ENCODE results near the gene ASB18.

Gene ASB18

DNA sequence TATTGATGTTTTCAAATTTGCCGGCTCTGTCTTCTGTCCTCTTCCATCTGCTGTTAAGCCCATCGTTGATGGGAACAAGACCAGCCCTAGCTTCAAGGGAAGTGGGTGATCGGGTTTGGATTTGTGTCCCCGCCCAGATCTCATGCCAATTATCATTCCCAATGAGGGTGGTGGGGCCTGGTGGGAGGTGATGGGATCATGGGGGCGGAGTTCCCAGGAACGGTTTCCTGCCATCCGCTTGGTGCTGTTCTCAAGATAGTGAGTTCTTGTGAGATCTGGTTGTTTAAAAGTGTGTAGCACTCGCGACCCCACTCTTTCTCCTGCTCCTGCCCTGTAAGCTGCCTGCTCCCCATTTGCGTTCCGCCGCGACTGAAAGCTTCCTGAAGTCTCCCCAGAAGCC, 9.5 kb downstream of the ASB18 start:
- Histone ChIP-seq H3K4me1 (no peaks in the 10 kb centered on the region), H3K9me3 (no peaks in the 10 kb centered on the region), H3K4me3 (no peak overlapping the region), H3K36me3 (no peaks in the 10 kb centered on the region), H3K27ac (no peak overlapping the region), H3K27me3 (peaks cover 0 to 13% of the 10 kb centered on the region in 2 donors)
- TF ChIP-seq, protein P1, sequence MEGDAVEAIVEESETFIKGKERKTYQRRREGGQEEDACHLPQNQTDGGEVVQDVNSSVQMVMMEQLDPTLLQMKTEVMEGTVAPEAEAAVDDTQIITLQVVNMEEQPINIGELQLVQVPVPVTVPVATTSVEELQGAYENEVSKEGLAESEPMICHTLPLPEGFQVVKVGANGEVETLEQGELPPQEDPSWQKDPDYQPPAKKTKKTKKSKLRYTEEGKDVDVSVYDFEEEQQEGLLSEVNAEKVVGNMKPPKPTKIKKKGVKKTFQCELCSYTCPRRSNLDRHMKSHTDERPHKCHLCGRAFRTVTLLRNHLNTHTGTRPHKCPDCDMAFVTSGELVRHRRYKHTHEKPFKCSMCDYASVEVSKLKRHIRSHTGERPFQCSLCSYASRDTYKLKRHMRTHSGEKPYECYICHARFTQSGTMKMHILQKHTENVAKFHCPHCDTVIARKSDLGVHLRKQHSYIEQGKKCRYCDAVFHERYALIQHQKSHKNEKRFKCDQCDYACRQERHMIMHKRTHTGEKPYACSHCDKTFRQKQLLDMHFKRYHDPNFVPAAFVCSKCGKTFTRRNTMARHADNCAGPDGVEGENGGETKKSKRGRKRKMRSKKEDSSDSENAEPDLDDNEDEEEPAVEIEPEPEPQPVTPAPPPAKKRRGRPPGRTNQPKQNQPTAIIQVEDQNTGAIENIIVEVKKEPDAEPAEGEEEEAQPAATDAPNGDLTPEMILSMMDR (IDR thresholded peaks at IDR 0.05), result no peak
- DNase-seq, result peak in 1 of 2 donors; percentile 50
- intact Hi-C loops (cut with DNase I; ENCODE audit: low total_unique reads), result no loop called here

DNA sequence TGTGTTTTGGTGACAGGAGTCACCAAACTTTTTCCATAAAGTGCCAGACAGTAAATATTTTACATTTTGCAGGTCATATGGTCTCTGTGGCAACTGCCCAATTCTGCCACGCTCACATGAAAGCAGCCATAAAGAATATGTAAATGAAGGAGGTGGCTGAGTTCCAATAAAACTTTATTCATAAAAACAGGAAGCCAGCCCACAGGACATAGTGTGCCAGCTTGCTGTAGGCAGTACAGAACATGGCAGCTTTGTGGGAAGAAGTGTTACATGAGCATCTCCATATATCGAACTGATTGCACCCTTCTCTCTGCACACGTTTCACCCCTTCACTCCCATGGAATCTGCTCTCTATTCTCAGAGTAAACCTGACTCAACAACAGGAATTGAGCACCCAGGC, 10.2 kb downstream of the ASB18 start:
- Histone ChIP-seq H3K9me3 (no peaks in the 10 kb centered on the region), H3K4me3 (no peak overlapping the region), H3K4me1 (no peaks in the 10 kb centered on the region), H3K27ac (no peak overlapping the region), H3K36me3 (no peaks in the 10 kb centered on the region), H3K27me3 (peaks cover 0 to 13% of the 10 kb centered on the region in 2 donors)
- DNase-seq, result peak in 1 of 2 donors; percentile 0
- TF ChIP-seq, protein P1 (IDR thresholded peaks at IDR 0.05), result no peak
- intact Hi-C loops (cut with DNase I; ENCODE audit: low total_unique reads), result no loop called here

DNA sequence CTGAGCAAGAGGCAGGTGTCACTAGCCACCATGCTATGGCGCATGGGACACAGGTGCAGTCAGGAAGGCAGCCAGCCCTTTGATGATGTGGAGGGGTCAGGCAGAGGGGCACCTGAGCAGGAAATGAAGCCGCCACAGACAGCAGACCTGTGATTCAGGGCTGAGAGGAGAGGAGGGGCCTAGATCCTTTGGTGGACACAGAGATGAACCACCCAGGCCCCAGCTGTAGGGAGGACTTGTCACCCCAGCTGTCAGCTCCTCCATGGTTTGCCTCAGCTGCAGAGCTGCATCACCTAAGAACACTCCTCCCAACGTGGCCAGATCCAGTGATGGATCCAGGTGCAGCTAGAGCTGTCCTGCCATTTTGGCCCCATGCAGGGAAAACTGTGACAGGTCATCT, 11.6 kb downstream of the ASB18 start:
- H3K27ac ChIP-seq, result no peak overlapping the region
- DNase-seq, result no peak

DNA sequence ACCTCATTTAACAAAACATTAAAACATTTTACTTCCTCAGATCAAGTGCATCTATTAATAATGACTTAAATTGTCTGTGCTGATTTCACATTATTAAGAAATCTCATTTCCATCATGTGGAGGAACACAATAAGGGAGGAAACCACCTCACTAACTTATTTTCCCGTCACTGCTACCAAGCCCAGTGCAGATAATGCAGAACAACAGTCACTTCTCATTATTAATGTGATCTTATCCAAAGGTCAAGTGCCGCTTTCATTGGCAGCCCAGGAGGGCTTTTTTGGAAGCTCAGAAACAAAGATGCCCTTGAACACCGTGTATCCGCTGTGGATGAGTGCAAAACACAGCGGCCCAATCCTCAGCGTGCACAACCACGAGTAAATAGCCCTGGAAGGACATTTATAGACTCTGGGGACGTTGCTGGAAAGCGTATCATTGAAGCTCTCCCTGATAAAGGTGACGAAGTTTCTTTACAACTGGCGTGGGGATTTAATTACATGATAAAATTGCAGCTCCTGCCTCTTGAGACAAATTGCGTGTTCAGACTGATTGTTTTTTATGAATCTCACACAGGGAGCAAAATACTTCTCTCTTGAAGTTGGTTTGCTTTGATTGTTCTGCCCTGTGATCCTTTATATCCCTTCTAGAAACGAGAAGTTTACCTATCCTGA, 13.2 kb downstream of the ASB18 start:
- DNase-seq, result no peak
- TF ChIP-seq, protein P1 (IDR thresholded peaks at IDR 0.05), result no peak
- peaks cover 0 to 12% of the 10 kb centered on the region in 2 donors for H3K27me3 ChIP-seq
- H3K9me3 ChIP-seq, result no peaks in the 10 kb centered on the region
- no peak overlapping the region for H3K27ac ChIP-seq
- intact Hi-C loops (cut with DNase I; ENCODE audit: low total_unique reads), result no loop called here
- H3K4me1 ChIP-seq, result no peaks in the 10 kb centered on the region
- no peaks in the 10 kb centered on the region for H3K36me3 ChIP-seq
- no peak overlapping the region for H3K4me3 ChIP-seq

More for the DNA sequence above, 11.6 kb downstream of the ASB18 start:
- intact Hi-C loops (cut with DNase I; ENCODE audit: low total_unique reads), result no loop called here
- no peaks in the 10 kb centered on the region for H3K9me3 ChIP-seq
- TF ChIP-seq, protein P1 (IDR thresholded peaks at IDR 0.05), result no peak
- no peaks in the 10 kb centered on the region for H3K36me3 ChIP-seq
- H3K4me1 ChIP-seq, result no peaks in the 10 kb centered on the region
- H3K4me3 ChIP-seq, result no peak overlapping the region
- peaks cover 0 to 12% of the 10 kb centered on the region in 2 donors for H3K27me3 ChIP-seq

DNA sequence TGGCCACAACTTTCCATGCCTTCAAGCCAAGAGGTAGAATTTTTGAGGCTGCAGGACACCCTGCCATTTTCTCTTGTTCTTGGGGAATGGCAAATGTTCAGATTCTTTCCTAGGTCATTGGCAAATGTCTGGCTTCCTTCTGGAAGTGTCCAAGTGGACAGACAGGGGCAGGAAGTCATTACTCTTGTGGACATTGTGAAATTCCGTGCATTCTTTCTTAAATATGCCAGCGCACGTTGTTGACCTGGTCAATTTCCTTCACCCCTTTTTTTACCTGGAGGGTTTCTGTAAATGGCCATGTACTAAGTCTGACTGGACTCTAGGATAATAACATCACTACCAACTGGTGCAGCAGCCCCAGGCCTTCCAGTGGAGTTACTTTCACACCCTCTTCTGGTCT, 13.9 kb downstream of the ASB18 start:
- no peak overlapping the region for H3K4me3 ChIP-seq
- H3K36me3 ChIP-seq, result no peaks in the 10 kb centered on the region
- H3K27me3 ChIP-seq, result peaks cover 0 to 13% of the 10 kb centered on the region in 2 donors
- intact Hi-C loops (cut with DNase I; ENCODE audit: low total_unique reads), result no loop called here
- no peak for DNase-seq
- H3K9me3 ChIP-seq, result no peaks in the 10 kb centered on the region
- TF ChIP-seq, protein P1 (IDR thresholded peaks at IDR 0.05), result no peak
- no peaks in the 10 kb centered on the region for H3K4me1 ChIP-seq
- no peak overlapping the region for H3K27ac ChIP-seq

Data from tibial artery (tissue), 4 donors.